GM19452 (cell line): ENCODE results near the gene S100A1.

Experiments
- ATAC-seq: cut with Tn5 transposase; IDR thresholded peaks from one replicate; pipeline ENCODE4 v1.9.1; 2021; ENCODE audit not compliant: unreplicated experiment

S100A1 gene

DNA sequence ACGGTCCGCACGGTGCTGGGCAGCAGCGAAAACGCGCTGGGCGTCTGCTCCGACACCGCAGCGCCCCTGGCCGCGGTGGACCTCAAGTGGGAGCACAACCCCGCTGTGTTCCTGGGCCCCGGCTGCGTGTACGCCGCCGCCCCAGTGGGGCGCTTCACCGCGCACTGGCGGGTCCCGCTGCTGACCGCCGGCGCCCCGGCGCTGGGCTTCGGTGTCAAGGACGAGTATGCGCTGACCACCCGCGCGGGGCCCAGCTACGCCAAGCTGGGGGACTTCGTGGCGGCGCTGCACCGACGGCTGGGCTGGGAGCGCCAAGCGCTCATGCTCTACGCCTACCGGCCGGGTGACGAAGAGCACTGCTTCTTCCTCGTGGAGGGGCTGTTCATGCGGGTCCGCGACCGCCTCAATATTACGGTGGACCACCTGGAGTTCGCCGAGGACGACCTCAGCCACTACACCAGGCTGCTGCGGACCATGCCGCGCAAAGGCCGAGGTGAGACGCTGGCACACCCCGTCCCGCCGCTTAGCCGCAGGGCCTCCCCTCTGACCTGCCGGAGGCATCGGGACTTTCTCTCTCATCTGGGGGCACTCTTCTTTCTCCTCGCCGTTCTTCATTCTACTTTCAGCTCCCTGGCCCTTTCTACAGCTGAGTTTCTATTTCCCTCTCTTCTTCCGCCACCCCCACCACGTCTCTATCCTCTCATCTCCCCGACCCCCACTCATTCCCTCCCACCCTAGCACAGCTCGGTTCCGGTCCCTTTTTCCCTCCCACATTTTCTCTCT is 51.3 kb downstream of the S100A1 start:
- no peak for ATAC-seq

GRCh38 chr1:153680120-153680403 is 51.8 kb downstream of the S100A1 start:
- no peak for ATAC-seq
